Activated CD8-positive, alpha-beta T cell treated with anti-CD3 and anti-CD28 coated beads for 36 hours (primary cell): Measurements from ENCODE around the gene PLP2. TPM values are rescaled to one million over a fixed set of nuclear protein-coding genes. Genes with fewer than 3 reads are reported as not detected.

Experiments used
- ATAC-seq: fragments of 200-7000 bp; cut with Tn5 transposase; one replicate; pipeline ENCODE4 v1.10.0; 2021; ENCODE audit warnings: mild to moderate bottlenecking, moderate library complexity
- CTCF ChIA-PET: fragments of 350-600 bp; sonication (Branson Sonifier 250); formaldehyde crosslinking; loops from one replicate; lab custom pipeline; 2021; ENCODE audit warnings: antibody characterized with exemption; lab: Charles Lee
- POLR2A ChIA-PET: fragments of 350-600 bp; sonication (Branson Sonifier 250); formaldehyde crosslinking; loops from one replicate; lab custom pipeline; 2021; ENCODE audit warnings: antibody characterized with exemption; lab: Charles Lee
- DNase-seq: peaks from one replicate; pipeline ENCODE4 v3.0.0-alpha.2; 2020
- H3K27ac Mint-ChIP-seq: one replicate; pipeline ENCODE4 v1.8.0; 2021; ENCODE audit warnings: mild to moderate bottlenecking, mixed read lengths
- H3K27me3 Mint-ChIP-seq: one replicate; pipeline ENCODE4 v1.8.0; 2021; ENCODE audit warnings: mixed read lengths
- H3K36me3 Mint-ChIP-seq: one replicate; pipeline ENCODE4 v1.8.0; 2021; ENCODE audit warnings: low read depth, mixed read lengths
- H3K4me1 Mint-ChIP-seq: one replicate; pipeline ENCODE4 v1.8.0; 2021; ENCODE audit warnings: low read depth, mixed read lengths
- H3K4me3 Mint-ChIP-seq: one replicate; pipeline ENCODE4 v1.8.0; 2021; ENCODE audit warnings: mild to moderate bottlenecking, moderate library complexity, mixed read lengths
- H3K9me3 Mint-ChIP-seq: one replicate; pipeline ENCODE4 v1.8.0; 2021; ENCODE audit warnings: mixed read lengths
- intact Hi-C: fragments of 100-400 bp; cut with micrococcal nuclease; formaldehyde crosslinking; loops from one replicate; pipeline ENCODE4 v1.10.0; 2022
- total RNA-seq, 2 experiments: library from RNA; stranded (reverse); gene quantifications; one replicate each; pipeline ENCODE4 v1.2.3, GENCODE V29; 2021
- TF ChIP-seq, protein P1 (sequence below): fragments of 200-600 bp; IDR thresholded peaks from one replicate; pipeline ENCODE4 v1.8.0; 2022; ENCODE audit warnings: antibody characterized with exemption, mild to moderate bottlenecking

The PLP2 gene
- total RNA-seq, 2 experiments from 2014 or later = 130 to 136 TPM

DNA sequence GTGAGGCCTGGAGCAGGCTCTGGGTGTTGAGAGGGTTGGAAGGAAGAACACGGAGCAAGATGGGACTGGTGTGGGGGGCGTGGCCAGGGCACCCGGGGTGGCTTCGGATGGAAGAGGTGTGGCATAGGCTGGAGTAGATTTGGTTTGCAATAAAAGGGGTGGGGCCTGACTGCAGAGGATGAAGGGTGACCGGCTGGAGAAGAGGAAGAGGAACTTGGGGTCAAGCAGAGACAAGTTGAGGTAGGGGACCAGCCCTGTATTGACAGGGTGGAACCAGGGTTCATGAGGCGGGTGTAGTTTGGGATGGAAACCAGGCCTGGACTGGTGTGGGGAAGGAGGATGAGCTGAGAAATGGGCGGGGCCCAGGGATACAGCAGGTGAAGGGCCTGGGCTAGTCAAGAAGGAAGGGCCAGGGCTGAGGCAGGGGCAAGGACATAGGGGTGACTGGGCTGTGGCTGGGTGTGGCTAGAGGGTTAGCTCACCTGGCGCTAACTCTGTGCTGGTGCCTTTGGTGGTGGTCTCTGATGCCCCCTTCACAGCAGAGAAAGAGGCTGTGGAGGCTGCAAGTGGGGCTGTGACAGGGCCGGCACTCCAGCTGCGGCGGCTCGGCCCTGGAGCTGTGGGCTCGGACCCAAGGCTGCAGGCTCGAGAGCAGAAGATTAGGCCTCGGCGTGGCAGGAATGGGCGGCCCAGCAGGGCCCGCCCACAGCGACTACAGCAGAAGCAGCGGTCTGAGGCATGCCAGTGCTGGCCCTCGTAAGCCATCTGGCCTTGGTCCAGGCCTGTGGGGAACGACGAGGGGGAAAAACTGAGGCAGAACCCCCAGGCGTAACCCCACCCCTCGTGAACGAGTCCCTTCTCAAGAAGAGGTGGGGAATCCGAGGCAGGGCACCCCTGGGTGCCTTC lies 5.0 kb downstream of the PLP2 start:
- no peak overlapping the region for H3K27ac Mint-ChIP-seq
- intact Hi-C loops = no loop called here
- H3K36me3 Mint-ChIP-seq = peaks cover 48% of the 10 kb centered on the region
- no peak for DNase-seq
- no peak for ATAC-seq
- H3K4me1 Mint-ChIP-seq = peaks cover 19% of the 10 kb centered on the region
- H3K9me3 Mint-ChIP-seq = no peaks in the 10 kb centered on the region
- ChIA-PET CTCF (no interaction called here), POLR2A (interaction anchor here (1.5 kb wide), 1 partner anchor 10 kb away, joined by 3 read pairs; no protein-coding TSS in a partner anchor)
- H3K4me3 Mint-ChIP-seq = no peak overlapping the region
- TF ChIP-seq, protein P1, sequence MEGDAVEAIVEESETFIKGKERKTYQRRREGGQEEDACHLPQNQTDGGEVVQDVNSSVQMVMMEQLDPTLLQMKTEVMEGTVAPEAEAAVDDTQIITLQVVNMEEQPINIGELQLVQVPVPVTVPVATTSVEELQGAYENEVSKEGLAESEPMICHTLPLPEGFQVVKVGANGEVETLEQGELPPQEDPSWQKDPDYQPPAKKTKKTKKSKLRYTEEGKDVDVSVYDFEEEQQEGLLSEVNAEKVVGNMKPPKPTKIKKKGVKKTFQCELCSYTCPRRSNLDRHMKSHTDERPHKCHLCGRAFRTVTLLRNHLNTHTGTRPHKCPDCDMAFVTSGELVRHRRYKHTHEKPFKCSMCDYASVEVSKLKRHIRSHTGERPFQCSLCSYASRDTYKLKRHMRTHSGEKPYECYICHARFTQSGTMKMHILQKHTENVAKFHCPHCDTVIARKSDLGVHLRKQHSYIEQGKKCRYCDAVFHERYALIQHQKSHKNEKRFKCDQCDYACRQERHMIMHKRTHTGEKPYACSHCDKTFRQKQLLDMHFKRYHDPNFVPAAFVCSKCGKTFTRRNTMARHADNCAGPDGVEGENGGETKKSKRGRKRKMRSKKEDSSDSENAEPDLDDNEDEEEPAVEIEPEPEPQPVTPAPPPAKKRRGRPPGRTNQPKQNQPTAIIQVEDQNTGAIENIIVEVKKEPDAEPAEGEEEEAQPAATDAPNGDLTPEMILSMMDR = no peak
- H3K27me3 Mint-ChIP-seq = no peaks in the 10 kb centered on the region

DNA sequence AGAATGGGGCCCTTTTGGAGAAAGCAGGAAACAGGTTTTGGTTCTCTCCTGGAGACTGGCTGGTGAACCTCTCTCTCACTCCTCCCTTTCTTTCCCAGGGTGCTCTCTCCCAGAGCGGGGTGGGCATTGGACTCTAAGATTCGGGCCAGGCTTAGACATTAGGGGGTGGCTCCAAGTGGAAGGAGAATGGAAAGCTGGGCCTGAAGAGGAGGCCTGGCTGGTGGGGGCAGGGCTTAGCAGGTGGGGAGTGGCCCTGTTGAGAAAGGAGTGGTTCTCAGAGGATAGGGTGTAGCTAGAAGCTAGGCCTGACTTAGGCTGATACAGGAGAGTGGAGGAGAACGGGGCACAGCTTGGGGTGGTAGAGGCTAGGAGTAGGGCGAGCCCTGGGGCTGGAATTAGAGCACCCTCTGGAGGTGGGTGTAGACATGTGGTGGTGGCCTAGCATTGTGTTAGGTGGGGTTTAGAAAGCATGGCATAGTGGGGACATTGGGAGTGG lies 5.7 kb downstream of the PLP2 start:
- H3K36me3 Mint-ChIP-seq = peaks cover 48% of the 10 kb centered on the region
- H3K27ac Mint-ChIP-seq = peak overlapping the region; percentile 32
- CTCF ChIA-PET = no interaction called here
- ATAC-seq = peak; percentile 50
- TF ChIP-seq, protein P1 = no peak
- no peaks in the 10 kb centered on the region for H3K9me3 Mint-ChIP-seq
- H3K4me1 Mint-ChIP-seq = peaks cover 19% of the 10 kb centered on the region
- POLR2A ChIA-PET = no interaction called here
- no peaks in the 10 kb centered on the region for H3K27me3 Mint-ChIP-seq
- intact Hi-C loops = no loop called here
- H3K4me3 Mint-ChIP-seq = no peak overlapping the region
- no peak for DNase-seq

DNA sequence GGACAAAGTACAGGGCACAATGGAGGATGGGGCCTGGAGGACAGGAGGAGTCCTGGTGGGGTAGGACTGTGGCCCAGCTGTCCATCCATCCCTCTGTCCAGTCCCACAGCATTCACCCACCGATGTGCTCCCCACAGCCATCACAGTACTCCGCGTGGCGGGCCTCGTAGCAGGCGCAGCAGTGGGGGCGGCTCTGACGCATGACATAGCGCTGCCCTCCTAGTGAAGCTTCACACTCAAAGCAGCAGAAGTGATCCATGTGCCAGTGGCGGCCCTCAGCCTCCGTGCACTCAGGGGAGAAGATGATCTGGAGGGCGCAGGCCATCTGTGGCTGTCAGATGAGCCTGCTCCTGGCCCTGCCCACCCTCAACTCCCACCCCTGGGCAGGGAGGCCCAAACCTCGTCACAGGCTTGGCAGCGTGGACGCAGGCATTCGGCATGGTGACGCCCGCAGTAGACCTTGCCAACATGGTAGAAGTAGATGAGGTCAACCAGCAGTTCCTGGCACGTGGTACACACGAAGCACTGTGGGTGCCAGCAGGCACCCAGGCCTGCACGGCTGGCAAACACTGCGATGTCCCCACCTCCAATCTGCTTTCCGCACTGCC lies 6.3 kb downstream of the PLP2 start:
- DNase-seq (no peak), ATAC-seq (no peak)
- CTCF ChIA-PET = no interaction called here
- H3K4me3 Mint-ChIP-seq = no peak overlapping the region
- no peaks in the 10 kb centered on the region for H3K27me3 Mint-ChIP-seq
- TF ChIP-seq, protein P1 = no peak
- POLR2A ChIA-PET = no interaction called here
- peaks cover 44% of the 10 kb centered on the region for H3K36me3 Mint-ChIP-seq
- intact Hi-C loops = no loop called here
- peaks cover 16% of the 10 kb centered on the region for H3K4me1 Mint-ChIP-seq
- H3K27ac Mint-ChIP-seq = peak overlapping the region; percentile 32
- no peaks in the 10 kb centered on the region for H3K9me3 Mint-ChIP-seq

DNA sequence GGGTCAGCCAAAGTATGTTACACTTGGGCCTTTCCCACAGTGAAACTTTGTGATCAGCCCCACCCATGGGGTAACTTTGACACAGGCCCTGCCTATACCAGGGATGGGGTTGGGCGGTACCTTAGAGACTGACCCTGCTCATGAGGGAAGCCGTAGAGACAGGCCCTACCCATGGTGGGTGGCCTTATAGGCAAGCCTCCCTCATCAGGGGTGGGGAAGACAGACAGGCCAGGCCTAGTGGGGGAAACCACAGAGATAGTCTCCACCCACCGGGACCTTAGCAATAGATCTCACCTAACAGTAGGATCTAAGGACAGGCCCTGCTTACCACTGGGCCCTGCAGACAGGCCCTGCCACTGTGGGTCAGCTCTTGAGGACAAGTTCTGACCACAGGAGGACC lies 6.8 kb downstream of the PLP2 start:
- Mint-ChIP-seq H3K9me3 (no peaks in the 10 kb centered on the region), H3K36me3 (peaks cover 38% of the 10 kb centered on the region), H3K27ac (no peak overlapping the region), H3K27me3 (no peaks in the 10 kb centered on the region), H3K4me3 (no peak overlapping the region), H3K4me1 (peaks cover 11% of the 10 kb centered on the region)
- TF ChIP-seq, protein P1 = no peak
- ATAC-seq (no peak), DNase-seq (no peak)
- ChIA-PET POLR2A (no interaction called here), CTCF (interaction anchor here (2.6 kb wide), 1 partner anchor 14 kb away, joined by 9 read pairs; no protein-coding TSS in a partner anchor)
- intact Hi-C loops = no loop called here
